Left kidney (tissue), 2 donors: Measurements from ENCODE around the gene SGSM1. TPM values are rescaled to one million over a fixed set of nuclear protein-coding genes. Genes with fewer than 3 reads are reported as not detected.

Experiments
- DNase-seq: peaks from one replicate; pipeline ENCODE4 v3.0.0-alpha.2; 2013
- polyA plus RNA-seq: library from polyadenylated mRNA; unstranded; fragments of 120-200 nt; gene quantifications from one replicate; pipeline ENCODE4 v1.2.1, GENCODE V29; 2013; ENCODE audit not compliant: insufficient read length

SGSM1 gene
- polyA plus RNA-seq, 1 donor = 2.7 TPM

- DNase-seq = no peak
These were observed 1.4 kb downstream of the SGSM1 start for GRCh38 chr22:24807284-24807950.

- DNase-seq = no peak
These were observed 3.3 kb downstream of the SGSM1 start for GRCh38 chr22:24809331-24809730.

GRCh38 chr22:24810043-24810749, 4.2 kb downstream of the SGSM1 start:
- DNase-seq = peak; percentile 49

GRCh38 chr22:24812950-24813775, 7.2 kb downstream of the SGSM1 start:
- no peak for DNase-seq

GRCh38 chr22:24813861-24814770, 8.1 kb downstream of the SGSM1 start:
- DNase-seq = no peak

GRCh38 chr22:24816806-24817205, 10.8 kb downstream of the SGSM1 start:
- no peak for DNase-seq

GRCh38 chr22:24819487-24819886, 13.5 kb downstream of the SGSM1 start:
- DNase-seq = no peak

GRCh38 chr22:24819911-24820461, 14.0 kb downstream of the SGSM1 start:
- DNase-seq = no peak

GRCh38 chr22:24822471-24822870, 16.5 kb downstream of the SGSM1 start:
- no peak for DNase-seq

GRCh38 chr22:24823787-24824186, 17.8 kb downstream of the SGSM1 start:
- DNase-seq = no peak

GRCh38 chr22:24824250-24824649, 18.2 kb downstream of the SGSM1 start:
- DNase-seq = no peak

GRCh38 chr22:24824915-24825314, 18.9 kb downstream of the SGSM1 start:
- no peak for DNase-seq

GRCh38 chr22:24826710-24827285, 20.8 kb downstream of the SGSM1 start:
- DNase-seq = no peak

GRCh38 chr22:24827296-24827695, 21.3 kb downstream of the SGSM1 start:
- no peak for DNase-seq

GRCh38 chr22:24830205-24830979, 24.4 kb downstream of the SGSM1 start:
- DNase-seq = no peak

GRCh38 chr22:24831687-24832086, 25.7 kb downstream of the SGSM1 start:
- no peak for DNase-seq

- no peak for DNase-seq
These were observed 28.0 kb downstream of the SGSM1 start for GRCh38 chr22:24833881-24834495.

GRCh38 chr22:24834845-24835570, 29.0 kb downstream of the SGSM1 start:
- no peak for DNase-seq

- no peak for DNase-seq
These were observed 30.3 kb downstream of the SGSM1 start for GRCh38 chr22:24836282-24836681.
